Body of pancreas (tissue), 4 donors: ENCODE measurements around the gene OR5H6.

ENCODE experiments used
- CTCF ChIP-seq, 7 experiments: fragments of 450-650 bp in 4 of 7; fragments of 200-600 bp in 3 of 7; sonication (generic) in 3 of 7; IDR thresholded peaks; one replicate each; pipeline ENCODE4 v1.5.1; 2016 to 2019; ENCODE audit warnings: antibody characterized with exemption in 7 of 7
- POLR2A ChIP-seq, 3 donors: fragments of 450-650 bp; IDR thresholded peaks; one replicate each; pipeline ENCODE4 v1.6.1; 2016; ENCODE audit warnings: antibody characterized with exemption in 3 of 3, mild to moderate bottlenecking in 2 of 3

GRCh38 chr3:98290916-98291315 lies 26.9 kb downstream of the OR5H6 start:
- no peak for TF ChIP-seq POLR2A (IDR thresholded peaks at IDR 0.05)
- TF ChIP-seq CTCF (IDR thresholded peaks at IDR 0.05) = no peak
